SW 1271 (cell line): Measurements from ENCODE around the gene IQCE.
"Not testable (repeated sequence)": the region's sequence is repeated elsewhere in the genome, so short reads cannot be mapped to it uniquely, and the experiment has no call there.

Source experiments
- DNase-seq, 2 experiments: peaks; one replicate each; lab custom pipeline; 2025; lab: John Stamatoyannopoulos, UW

The IQCE gene

GRCh38 chr7:2601907-2602306, 43.1 kb downstream of the IQCE start:
- DNase-seq, result no peak

GRCh38 chr7:2602406-2603043, 43.7 kb downstream of the IQCE start:
- DNase-seq, result no peak

GRCh38 chr7:2603044-2603965, 44.5 kb downstream of the IQCE start:
- no peak for DNase-seq

- no peak for DNase-seq
Measured at GRCh38 chr7:2604608-2605174, 45.9 kb downstream of the IQCE start.

DNA sequence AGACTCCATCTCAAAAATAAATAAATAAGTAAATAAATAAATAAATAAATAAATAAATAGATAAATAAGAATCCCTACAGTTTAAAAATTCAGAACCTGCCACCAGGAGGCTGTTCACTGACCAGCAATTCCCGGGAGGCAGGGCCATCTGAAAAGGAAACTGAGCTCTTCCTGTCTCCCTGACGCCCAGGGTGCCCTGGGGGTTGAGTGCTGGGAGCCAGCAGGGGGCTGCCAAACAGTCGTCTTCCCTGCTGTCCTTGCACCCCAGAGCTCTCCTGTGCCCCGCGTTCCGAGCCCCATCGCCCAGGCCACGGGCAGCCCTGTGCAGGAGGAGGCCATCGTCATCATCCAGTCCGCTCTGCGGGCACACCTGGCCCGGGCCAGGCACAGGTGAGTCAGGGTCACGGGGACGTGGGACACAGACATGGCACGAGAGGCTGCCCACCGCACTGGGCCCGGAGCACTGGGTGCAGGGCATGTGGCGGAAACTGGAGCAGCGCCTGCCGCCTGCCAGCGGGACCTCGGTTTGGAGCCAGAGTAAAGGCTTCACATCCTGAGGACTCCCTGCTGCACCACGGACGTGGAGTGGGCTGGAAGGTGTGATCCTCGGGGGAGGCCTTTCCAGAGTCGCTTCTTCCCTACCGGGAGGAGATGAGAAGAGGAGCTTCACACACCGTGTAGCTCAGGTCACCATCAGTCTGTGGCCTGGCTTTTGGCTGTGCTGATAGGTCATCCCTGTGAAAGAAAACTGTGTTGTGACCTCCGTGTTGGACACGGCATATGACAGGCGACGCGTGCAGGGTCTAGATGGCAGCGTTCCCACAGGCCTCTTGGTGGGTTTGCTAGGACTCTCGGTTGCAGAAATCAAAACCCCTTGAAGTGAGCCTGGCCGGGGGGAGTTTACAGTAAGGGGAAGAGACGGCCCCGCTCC, 47.1 kb downstream of the IQCE start:
- no peak for DNase-seq

- DNase-seq, result no peak
Measured at GRCh38 chr7:2606539-2606936, 47.8 kb downstream of the IQCE start.

- DNase-seq, result no peak
Measured at GRCh38 chr7:2607122-2607922, 48.5 kb downstream of the IQCE start.

DNA sequence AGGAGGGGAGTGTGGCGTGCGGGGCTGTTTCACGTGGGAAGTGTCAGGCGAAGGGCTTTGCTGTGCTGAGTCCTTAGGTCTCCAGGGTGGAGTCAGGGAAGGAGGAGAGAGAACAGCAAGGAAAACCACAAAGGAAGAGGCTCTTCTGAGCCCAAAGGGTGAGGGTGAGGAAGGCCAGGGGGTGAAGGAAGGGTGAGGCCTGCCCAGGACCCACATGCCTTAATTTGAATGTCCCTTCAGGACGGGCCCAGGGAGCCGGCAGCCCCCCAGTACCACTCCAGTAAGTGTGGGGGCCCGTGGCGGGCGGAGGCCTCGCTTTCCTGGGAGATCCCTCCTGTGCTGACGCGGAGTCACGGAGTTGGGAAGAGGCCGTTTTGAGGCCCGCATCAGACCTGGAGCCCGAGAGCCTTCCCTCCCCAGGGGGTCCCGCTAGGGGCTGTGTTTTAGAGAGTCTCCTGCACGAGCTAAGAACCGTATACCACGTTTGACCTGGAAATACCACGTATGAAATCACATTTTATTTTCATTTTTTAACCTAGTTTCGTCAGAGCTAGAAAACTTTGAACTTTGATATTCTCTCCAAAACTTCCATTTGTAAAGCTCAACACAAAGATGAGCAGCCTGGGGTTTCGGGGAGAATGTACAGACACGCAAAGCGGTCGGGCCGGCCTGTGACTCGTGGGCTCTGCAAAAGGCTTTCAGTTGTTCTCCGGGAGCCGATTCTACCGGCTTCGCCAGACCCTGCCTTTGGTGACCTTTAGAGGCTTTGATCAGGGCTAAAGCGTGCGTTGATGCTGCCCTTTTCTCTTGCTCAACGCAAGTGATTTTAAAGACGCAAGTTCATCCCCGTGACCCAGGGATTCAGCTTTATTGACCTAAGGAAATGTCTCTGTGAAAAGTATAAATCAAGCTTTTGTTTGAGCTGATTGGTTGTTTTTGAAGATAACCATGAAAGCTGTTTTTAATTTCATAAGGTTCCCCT, 49.4 kb downstream of the IQCE start:
- no peak for DNase-seq

DNA sequence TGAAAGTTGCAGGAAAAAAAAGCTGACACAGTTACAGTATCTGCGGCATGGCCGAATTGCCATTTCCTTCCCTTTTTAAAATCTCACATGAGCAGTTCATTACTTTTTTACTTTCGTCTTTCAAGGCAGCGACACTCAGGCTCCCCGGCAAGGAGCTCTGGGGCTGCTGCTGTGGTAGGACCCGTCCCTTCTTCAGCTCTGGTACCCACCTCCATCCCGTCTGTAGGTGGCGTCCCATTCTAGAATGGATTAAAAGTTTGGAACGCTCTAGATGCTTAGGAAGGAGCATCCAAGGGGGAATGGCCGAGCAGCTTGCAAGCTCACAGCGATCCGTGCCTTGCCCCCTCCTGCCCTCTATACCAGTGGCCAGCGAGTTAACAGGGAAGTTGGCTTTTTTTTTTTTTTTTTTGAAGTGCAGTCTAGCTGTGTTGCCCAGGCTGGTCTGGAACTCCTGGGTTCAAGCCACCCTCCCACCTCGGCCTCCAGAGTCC, 50.2 kb downstream of the IQCE start:
- peak in 1 of 2 experiments; percentile 18 for DNase-seq

DNA sequence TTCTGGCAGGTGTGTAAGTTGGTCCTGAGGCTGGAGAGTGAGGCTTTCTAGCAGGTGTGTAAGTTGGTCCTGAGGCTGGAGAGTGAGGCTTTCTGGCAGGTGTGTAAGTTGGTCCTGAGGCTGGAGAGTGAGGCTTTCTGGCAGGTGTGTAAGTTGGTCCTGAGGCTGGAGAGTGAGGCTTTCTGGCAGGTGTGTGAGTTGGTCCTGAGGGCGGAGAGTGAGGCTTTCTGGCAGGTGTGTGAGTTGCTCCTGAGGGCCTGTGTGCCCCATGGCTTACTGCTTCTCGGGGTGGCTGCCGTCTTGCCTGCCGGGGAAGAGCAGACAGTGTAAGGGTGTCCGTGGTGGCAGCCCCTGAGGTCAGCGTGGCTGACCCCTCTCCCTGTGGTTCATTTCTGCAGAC, 50.9 kb downstream of the IQCE start:
- DNase-seq, result not testable (repeated sequence)

DNA sequence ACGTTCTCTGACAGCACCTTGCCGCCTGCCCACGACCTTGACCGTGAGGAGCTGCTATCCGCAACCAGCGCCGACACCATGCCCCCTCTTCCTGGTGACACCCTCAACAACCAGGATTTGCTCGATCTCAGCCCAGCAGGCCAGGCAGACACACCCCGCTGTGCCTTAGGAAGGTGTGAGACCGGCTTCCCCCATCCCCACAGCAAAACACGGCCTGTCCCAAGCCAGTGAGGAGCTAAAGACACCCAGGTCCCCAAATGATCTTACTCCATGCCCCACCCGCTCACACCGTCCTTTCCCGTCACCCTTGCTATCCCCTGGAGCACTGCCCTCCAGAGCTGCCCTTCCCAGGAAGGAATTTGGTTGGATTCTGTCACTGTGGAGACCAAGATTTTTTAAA, 51.7 kb downstream of the IQCE start:
- no peak for DNase-seq

- no peak for DNase-seq
Measured at GRCh38 chr7:2610898-2611297, 52.1 kb downstream of the IQCE start.

DNA sequence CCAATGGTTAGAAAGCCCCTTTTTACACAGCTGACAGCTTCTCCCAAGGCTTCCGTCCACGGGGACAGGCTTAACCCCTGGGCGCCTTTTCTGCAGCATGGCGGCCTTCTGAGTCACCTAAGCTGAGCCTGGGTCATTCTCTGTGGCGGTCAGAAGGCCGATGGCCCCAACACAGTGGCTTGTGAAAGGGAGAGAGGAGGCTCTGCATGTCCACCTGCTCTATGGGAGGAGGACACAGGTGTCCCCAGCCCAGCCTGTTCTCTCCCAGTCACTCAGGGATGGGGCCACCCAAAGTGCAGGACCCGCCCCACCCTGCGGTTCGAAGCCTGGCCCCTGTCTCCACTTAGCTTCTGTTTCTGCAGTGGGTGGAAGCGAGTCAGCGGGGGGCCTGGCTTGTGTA, 52.6 kb downstream of the IQCE start:
- DNase-seq, result no peak

DNA sequence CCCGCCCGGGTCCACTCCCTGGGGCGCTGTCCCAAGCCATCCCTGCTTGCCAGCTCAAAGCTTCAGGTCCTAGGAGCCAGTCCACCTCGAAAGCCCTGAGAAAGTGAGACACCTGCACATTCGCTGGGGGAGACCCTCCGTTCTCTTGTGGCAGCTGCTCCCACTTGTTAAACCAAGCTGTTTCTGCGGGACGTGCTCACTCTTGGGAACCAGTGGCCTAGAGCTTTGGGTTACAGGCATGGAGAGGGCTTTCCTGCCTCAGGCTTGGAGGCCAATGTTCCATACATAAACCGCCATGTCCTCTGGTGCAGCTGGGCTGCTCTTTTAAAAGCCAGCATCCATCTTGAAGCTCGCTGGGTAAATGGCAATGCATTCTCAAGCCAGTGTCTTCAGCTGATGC, 53.1 kb downstream of the IQCE start:
- no peak for DNase-seq

DNA sequence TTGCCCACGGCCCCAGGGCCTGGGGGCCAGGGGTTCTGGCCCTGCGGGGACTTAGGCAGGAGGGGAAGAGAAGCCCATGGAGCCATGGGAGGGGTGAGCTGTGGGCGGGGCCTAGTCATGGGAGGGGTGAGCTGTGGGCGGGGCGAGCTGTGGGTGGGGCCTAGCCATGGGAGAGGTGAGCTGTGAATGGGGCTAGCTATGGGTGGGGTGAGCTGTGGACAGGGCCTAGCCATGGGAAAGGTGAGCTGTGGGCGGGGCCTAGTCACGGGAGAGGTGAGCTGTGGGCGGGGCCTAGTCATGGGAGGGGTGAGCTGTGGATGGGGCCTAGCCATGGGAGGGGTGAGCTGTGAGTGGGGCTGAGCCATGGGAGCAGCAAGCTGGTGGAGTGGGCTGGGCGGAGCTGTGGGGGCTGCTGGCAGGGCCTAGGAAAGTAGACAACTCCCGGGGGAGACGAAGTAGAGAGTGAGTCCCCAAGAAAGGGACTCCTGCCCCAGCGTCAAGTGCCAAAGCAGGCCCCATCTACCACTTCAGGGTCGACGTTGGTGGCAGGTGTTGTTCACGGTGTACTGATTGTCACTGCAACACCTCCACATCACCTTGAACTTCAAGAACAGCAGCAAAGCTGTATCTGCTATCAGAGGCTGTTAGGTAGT, 53.8 kb downstream of the IQCE start:
- DNase-seq, result no peak

GRCh38 chr7:2613098-2613930, 54.5 kb downstream of the IQCE start:
- no peak for DNase-seq

- DNase-seq, result no peak
Measured at GRCh38 chr7:2613931-2614600, 55.3 kb downstream of the IQCE start.
